ENCODE results near the gene KRTAP6-3. TPM values are rescaled to one million over a fixed set of nuclear protein-coding genes. Genes with fewer than 3 reads are reported as not detected.

The KRTAP6-3 gene
- not detected for total RNA-seq (2021; ENCODE audit: unreplicated experiment)
- not detected for polyA plus RNA-seq (2012; ENCODE audit: insufficient read length)
- not detected for Bru-seq, nascent RNA
- not detected for BruChase-seq, experiment 1, labeled RNA remaining after a 2-hour chase
- not detected for BruChase-seq, experiment 2, labeled RNA remaining after a 6-hour chase
- long read RNA-seq, result 0 reads

- Histone ChIP-seq H3K4me1 (ENCODE audit: control insufficient read depth, insufficient read depth, low read length) (no peaks in the 10 kb centered on the region), H3K4me3 (ENCODE audit: low read depth in 2 of 2, low read length in 2 of 2) (no peak within 1 kb of the TSS), H3K36me3 (ENCODE audit: control insufficient read depth, insufficient read depth, low read length) (no peaks in the 10 kb centered on the region), H3K27ac (ENCODE audit: low read length) (no peak within 1 kb of the TSS), H3K9me3 (ENCODE audit: control insufficient read depth, insufficient read depth, low read depth, low read length) (no peaks in the 10 kb centered on the region), H3K27me3 (ENCODE audit: control insufficient read depth, insufficient read depth, low read length) (no peaks in the 10 kb centered on the region)
- intact Hi-C loops (cut with micrococcal nuclease; ENCODE audit: unreplicated experiment) (no loop called here), in situ Hi-C loops (cut with HindIII; ENCODE audit: low pct_unique_long_range_greater_than_20kb, low sequenced_read_pairs) (no loop called here)
- TF ChIP-seq, protein P1, sequence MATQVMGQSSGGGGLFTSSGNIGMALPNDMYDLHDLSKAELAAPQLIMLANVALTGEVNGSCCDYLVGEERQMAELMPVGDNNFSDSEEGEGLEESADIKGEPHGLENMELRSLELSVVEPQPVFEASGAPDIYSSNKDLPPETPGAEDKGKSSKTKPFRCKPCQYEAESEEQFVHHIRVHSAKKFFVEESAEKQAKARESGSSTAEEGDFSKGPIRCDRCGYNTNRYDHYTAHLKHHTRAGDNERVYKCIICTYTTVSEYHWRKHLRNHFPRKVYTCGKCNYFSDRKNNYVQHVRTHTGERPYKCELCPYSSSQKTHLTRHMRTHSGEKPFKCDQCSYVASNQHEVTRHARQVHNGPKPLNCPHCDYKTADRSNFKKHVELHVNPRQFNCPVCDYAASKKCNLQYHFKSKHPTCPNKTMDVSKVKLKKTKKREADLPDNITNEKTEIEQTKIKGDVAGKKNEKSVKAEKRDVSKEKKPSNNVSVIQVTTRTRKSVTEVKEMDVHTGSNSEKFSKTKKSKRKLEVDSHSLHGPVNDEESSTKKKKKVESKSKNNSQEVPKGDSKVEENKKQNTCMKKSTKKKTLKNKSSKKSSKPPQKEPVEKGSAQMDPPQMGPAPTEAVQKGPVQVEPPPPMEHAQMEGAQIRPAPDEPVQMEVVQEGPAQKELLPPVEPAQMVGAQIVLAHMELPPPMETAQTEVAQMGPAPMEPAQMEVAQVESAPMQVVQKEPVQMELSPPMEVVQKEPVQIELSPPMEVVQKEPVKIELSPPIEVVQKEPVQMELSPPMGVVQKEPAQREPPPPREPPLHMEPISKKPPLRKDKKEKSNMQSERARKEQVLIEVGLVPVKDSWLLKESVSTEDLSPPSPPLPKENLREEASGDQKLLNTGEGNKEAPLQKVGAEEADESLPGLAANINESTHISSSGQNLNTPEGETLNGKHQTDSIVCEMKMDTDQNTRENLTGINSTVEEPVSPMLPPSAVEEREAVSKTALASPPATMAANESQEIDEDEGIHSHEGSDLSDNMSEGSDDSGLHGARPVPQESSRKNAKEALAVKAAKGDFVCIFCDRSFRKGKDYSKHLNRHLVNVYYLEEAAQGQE (IDR thresholded peaks at IDR 0.05; ENCODE audit: insufficient read depth in 1 of 2, low read depth in 2 of 2, low read length in 1 of 2), result no peak
- ChIA-PET POLR2A (no interaction called here), CTCF (no interaction called here)
- BruUV-seq (replicated peaks), result no TSS peak
- no peak for DNase-seq (ENCODE audit: low read depth, low spot score)
- ATAC-seq, result no peak
Measured at GRCh38 chr21:30592140-30592539, at the start of gene KRTAP6-3. Gene KRTAP6-3 (plus strand): TSS chr21:30592440. CDS start chr21:30592446, 6 bp downstream.

- Histone ChIP-seq H3K9me3 (ENCODE audit: control insufficient read depth, insufficient read depth, low read depth, low read length) (no peaks in the 10 kb centered on the region), H3K27me3 (ENCODE audit: control insufficient read depth, insufficient read depth, low read length) (no peaks in the 10 kb centered on the region), H3K4me3 (ENCODE audit: low read depth in 2 of 2, low read length in 2 of 2) (no peak overlapping the region), H3K4me1 (ENCODE audit: control insufficient read depth, insufficient read depth, low read length) (no peaks in the 10 kb centered on the region), H3K36me3 (ENCODE audit: control insufficient read depth, insufficient read depth, low read length) (no peaks in the 10 kb centered on the region), H3K27ac (ENCODE audit: low read length) (no peak overlapping the region)
- DNase-seq (ENCODE audit: low read depth, low spot score) (no peak), ATAC-seq (no peak)
- BruUV-seq (replicated peaks), result no TSS peak
- in situ Hi-C loops (cut with HindIII; ENCODE audit: low pct_unique_long_range_greater_than_20kb, low sequenced_read_pairs), result no loop called here
- ChIA-PET CTCF (no interaction called here), POLR2A (no interaction called here)
- TF ChIP-seq, protein P1 (IDR thresholded peaks at IDR 0.05; ENCODE audit: insufficient read depth in 1 of 2, low read depth in 2 of 2, low read length in 1 of 2), result no peak
- TF ChIP-seq POLR2AphosphoS5 (IDR thresholded peaks at IDR 0.05; ENCODE audit: low read depth, low read length) (no peak), SIN3A (IDR thresholded peaks at IDR 0.05; ENCODE audit: borderline replicate concordance, insufficient read depth, low read depth, low read length) (no peak), TCF7L2 (IDR thresholded peaks at IDR 0.05; ENCODE audit: low read depth, low read length) (no peak)
- TF ChIP-seq, protein P2, sequence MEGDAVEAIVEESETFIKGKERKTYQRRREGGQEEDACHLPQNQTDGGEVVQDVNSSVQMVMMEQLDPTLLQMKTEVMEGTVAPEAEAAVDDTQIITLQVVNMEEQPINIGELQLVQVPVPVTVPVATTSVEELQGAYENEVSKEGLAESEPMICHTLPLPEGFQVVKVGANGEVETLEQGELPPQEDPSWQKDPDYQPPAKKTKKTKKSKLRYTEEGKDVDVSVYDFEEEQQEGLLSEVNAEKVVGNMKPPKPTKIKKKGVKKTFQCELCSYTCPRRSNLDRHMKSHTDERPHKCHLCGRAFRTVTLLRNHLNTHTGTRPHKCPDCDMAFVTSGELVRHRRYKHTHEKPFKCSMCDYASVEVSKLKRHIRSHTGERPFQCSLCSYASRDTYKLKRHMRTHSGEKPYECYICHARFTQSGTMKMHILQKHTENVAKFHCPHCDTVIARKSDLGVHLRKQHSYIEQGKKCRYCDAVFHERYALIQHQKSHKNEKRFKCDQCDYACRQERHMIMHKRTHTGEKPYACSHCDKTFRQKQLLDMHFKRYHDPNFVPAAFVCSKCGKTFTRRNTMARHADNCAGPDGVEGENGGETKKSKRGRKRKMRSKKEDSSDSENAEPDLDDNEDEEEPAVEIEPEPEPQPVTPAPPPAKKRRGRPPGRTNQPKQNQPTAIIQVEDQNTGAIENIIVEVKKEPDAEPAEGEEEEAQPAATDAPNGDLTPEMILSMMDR (IDR thresholded peaks at IDR 0.05), result no peak
- intact Hi-C loops (cut with micrococcal nuclease; ENCODE audit: unreplicated experiment), result no loop called here
Measured at GRCh38 chr21:30552782-30553181, 39.5 kb upstream of the KRTAP6-3 start.

Measured in Panc1 (cell line).